ENCODE results near the gene TBX4.

GRCh38 chr17:61478790-61479492 lies 26.7 kb downstream of the TBX4 start:
- TF ChIP-seq GATA2 (IDR thresholded peaks at IDR 0.05; ENCODE audit: low read depth, low read length) (no peak), GATA3 (IDR thresholded peaks at IDR 0.05; ENCODE audit: low read depth, low read length) (no peak)
